ENCODE data around the gene TMEM271. TPM values are rescaled to one million over a fixed set of nuclear protein-coding genes. Genes with fewer than 3 reads are reported as not detected.

TMEM271 gene
- total and polyA plus RNA-seq, 4 donors: not detected

- TF ChIP-seq GABPA (IDR thresholded peaks at IDR 0.05 in 1 of 2, conservative IDR thresholded peaks at IDR 0.05 in 1 of 2): no peak
- no peaks in the 10 kb centered on the region for H3K9me3 ChIP-seq (ENCODE audit: control insufficient read depth in 4 of 4, low read length in 3 of 4)
- 92% methylated on average over 9 of the region's 9 CpGs for WGBS
- H3K27ac ChIP-seq (ENCODE audit: low read depth in 1 of 2, low read length in 2 of 2): no peak overlapping the region
- no peak for DNase-seq (ENCODE audit: low spot score)
- no peaks in the 10 kb centered on the region for H3K27me3 ChIP-seq (ENCODE audit: control insufficient read depth in 4 of 4, insufficient read depth in 4 of 4, low read length in 3 of 4)
- no peak overlapping the region for H3K4me3 ChIP-seq (ENCODE audit: low read depth in 1 of 3, low read length in 3 of 3)
- H3K4me1 ChIP-seq (ENCODE audit: control insufficient read depth in 4 of 4, insufficient read depth in 4 of 4, low read length in 3 of 4): no peaks in the 10 kb centered on the region
- H3K36me3 ChIP-seq (ENCODE audit: control insufficient read depth in 4 of 4, insufficient read depth in 3 of 4, low read depth in 1 of 4, low read length in 3 of 4): peaks cover 12 to 75% (median 31%) of the 10 kb centered on the region in 4 donors
- H3K9ac ChIP-seq (ENCODE audit: low read depth in 1 of 2, low read length in 2 of 2): no peak overlapping the region
Observed at GRCh38 chr4:528835-529234, 47.3 kb downstream of the TMEM271 start.

GRCh38 chr4:528296-528695 is 47.8 kb downstream of the TMEM271 start:
- no peak overlapping the region for H3K9ac ChIP-seq (ENCODE audit: low read depth in 1 of 2, low read length in 2 of 2)
- no peak for DNase-seq (ENCODE audit: low spot score)
- no peak overlapping the region for H3K4me3 ChIP-seq (ENCODE audit: low read depth in 1 of 3, low read length in 3 of 3)
- no peaks in the 10 kb centered on the region for H3K4me1 ChIP-seq (ENCODE audit: control insufficient read depth in 4 of 4, insufficient read depth in 4 of 4, low read length in 3 of 4)
- H3K27me3 ChIP-seq (ENCODE audit: control insufficient read depth in 4 of 4, insufficient read depth in 4 of 4, low read length in 3 of 4): no peaks in the 10 kb centered on the region
- 97% methylated on average over 10 of the region's 10 CpGs for WGBS
- no peak overlapping the region for H3K27ac ChIP-seq (ENCODE audit: low read depth in 1 of 2, low read length in 2 of 2)
- no peaks in the 10 kb centered on the region for H3K9me3 ChIP-seq (ENCODE audit: control insufficient read depth in 4 of 4, low read length in 3 of 4)
- TF ChIP-seq RXRA (IDR thresholded peaks at IDR 0.05): no peak
- TF ChIP-seq CTCF (IDR thresholded peaks at IDR 0.05; ENCODE audit: low read depth, low read length, missing input control): no peak
- no peak for TF ChIP-seq NR2F2 (IDR thresholded peaks at IDR 0.05)
- no peak for TF ChIP-seq GABPA (IDR thresholded peaks at IDR 0.05 in 1 of 2, conservative IDR thresholded peaks at IDR 0.05 in 1 of 2)
- TF ChIP-seq SP1 (IDR thresholded peaks at IDR 0.05): no peak
- TF ChIP-seq YY1 (IDR thresholded peaks at IDR 0.05): no peak
- TF ChIP-seq FOXA1 (IDR thresholded peaks at IDR 0.05): no peak
- TF ChIP-seq ATF3 (IDR thresholded peaks at IDR 0.05): no peak
- TF ChIP-seq FOXA2 (IDR thresholded peaks at IDR 0.05): no peak
- TF ChIP-seq HNF4G (IDR thresholded peaks at IDR 0.05): no peak
- no peak for TF ChIP-seq ZBTB33 (IDR thresholded peaks at IDR 0.05)
- TF ChIP-seq HNF4A (conservative IDR thresholded peaks at IDR 0.05): no peak
- no peak for TF ChIP-seq REST (IDR thresholded peaks at IDR 0.05)
- TF ChIP-seq MAX (IDR thresholded peaks at IDR 0.05): no peak
- TF ChIP-seq EGR1 (IDR thresholded peaks at IDR 0.05; ENCODE audit: low read depth in 2 of 2): no peak
- TF ChIP-seq TAF1 (conservative IDR thresholded peaks at IDR 0.05): no peak
- no peak for TF ChIP-seq RAD21 (IDR thresholded peaks at IDR 0.05)
- TF ChIP-seq JUND (IDR thresholded peaks at IDR 0.05): no peak
- H3K36me3 ChIP-seq (ENCODE audit: control insufficient read depth in 4 of 4, insufficient read depth in 3 of 4, low read depth in 1 of 4, low read length in 3 of 4): peaks cover 10 to 77% (median 33%) of the 10 kb centered on the region in 4 donors

Data from liver (tissue), 9 donors.